Renal cortex interstitium (tissue), 11 donors: ENCODE results near the gene TXNL4A. TPM values are rescaled to one million over a fixed set of nuclear protein-coding genes. Genes with fewer than 3 reads are reported as not detected.

Experiments used
- DNase-seq, 11 donors: peaks; one replicate each; pipeline ENCODE4 v3.0.0-alpha.2; 2013; ENCODE audit warnings: low read depth in 9 of 11, low spot score in 4 of 11; ENCODE audit errors: extremely low read depth in 1 of 11
- polyA plus RNA-seq, 3 donors: library from polyadenylated mRNA; unstranded; fragments of 120-200 nt; gene quantifications; one replicate each; pipeline ENCODE4 v1.2.1, GENCODE V29; 2013; ENCODE audit not compliant: insufficient read length in 3 of 3

The TXNL4A gene
- polyA plus RNA-seq, 3 donors: 92.1 to 98.3 (median 96.8) TPM

- DNase-seq: no peak
These were observed 44.7 kb downstream of the TXNL4A start for GRCh38 chr18:79943608-79944125.

- no peak for DNase-seq
These were observed 45.4 kb downstream of the TXNL4A start for GRCh38 chr18:79942786-79943607.

- no peak for DNase-seq
These were observed 46.2 kb downstream of the TXNL4A start for GRCh38 chr18:79942211-79942610.

- no peak for DNase-seq
These were observed 46.8 kb downstream of the TXNL4A start for GRCh38 chr18:79941473-79942119.

GRCh38 chr18:79940814-79941472 lies 47.4 kb downstream of the TXNL4A start:
- no peak for DNase-seq

GRCh38 chr18:79940126-79940813 lies 48.1 kb downstream of the TXNL4A start:
- DNase-seq: no peak

- no peak for DNase-seq
These were observed 49.3 kb downstream of the TXNL4A start for GRCh38 chr18:79939096-79939495.

GRCh38 chr18:79938196-79938595 lies 50.2 kb downstream of the TXNL4A start:
- DNase-seq: no peak

GRCh38 chr18:79937103-79937860 lies 51.1 kb downstream of the TXNL4A start:
- no peak for DNase-seq

GRCh38 chr18:79936641-79937040 lies 51.7 kb downstream of the TXNL4A start:
- no peak for DNase-seq

GRCh38 chr18:79935925-79936324 lies 52.4 kb downstream of the TXNL4A start:
- no peak for DNase-seq

GRCh38 chr18:79935499-79935898 lies 52.9 kb downstream of the TXNL4A start:
- DNase-seq: no peak

GRCh38 chr18:79935098-79935480 lies 53.3 kb downstream of the TXNL4A start:
- DNase-seq: no peak

GRCh38 chr18:79934311-79935097 lies 53.9 kb downstream of the TXNL4A start:
- DNase-seq: no peak

- no peak for DNase-seq
These were observed 54.6 kb downstream of the TXNL4A start for GRCh38 chr18:79933765-79934164.

- no peak for DNase-seq
These were observed 55.5 kb downstream of the TXNL4A start for GRCh38 chr18:79932907-79933306.

- no peak for DNase-seq
These were observed 56.9 kb downstream of the TXNL4A start for GRCh38 chr18:79931475-79931874.
